GM19438 (cell line): ENCODE data around the gene SH2D6.
A peak's percentile ranks its signal among the peaks of the same experiment; 100 is the strongest.
"Not testable (repeated sequence)": the region's sequence is repeated elsewhere in the genome, so short reads cannot be mapped to it uniquely, and the experiment has no call there.

Source experiments
- ATAC-seq: cut with Tn5 transposase; IDR thresholded peaks from one replicate; pipeline ENCODE4 v1.9.1; 2021; ENCODE audit warnings: low read depth; ENCODE audit not compliant: unreplicated experiment

The SH2D6 gene

DNA sequence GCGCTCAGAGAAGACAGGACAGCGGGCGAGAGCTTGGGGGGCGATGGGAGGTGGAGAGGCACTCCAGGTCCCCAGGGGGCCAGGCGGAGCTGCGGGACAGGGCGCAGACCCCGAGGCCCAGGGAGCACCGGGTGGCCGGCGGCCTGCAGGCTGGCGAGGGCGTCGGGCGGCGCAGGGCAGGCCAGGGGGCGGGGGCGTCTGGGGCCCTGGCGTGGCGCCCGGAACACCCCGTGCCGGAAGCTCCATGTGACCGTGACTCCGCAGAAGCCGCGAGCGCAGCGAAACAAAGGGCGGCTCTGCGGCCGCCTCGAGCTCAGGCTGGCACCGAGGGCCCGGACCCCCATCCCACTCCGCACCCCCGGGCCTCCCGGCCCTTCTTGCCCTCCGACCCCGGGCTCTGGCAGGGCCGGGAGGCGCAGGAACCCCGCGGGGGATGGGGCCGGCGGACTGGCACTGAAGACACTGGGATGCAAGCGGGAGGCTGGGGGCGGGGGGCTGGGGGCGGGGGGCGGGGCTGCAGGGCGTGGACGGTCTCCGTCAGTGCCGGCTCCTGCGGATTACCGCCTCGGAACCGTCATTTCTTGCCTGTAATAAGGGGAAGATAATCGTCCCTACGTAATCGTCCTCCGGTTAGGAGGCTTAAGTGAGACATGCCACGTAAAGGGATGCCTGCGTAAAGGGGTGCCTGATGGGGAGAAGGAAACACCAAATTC lies 19.1 kb downstream of the SH2D6 start:
- peak; percentile 75 for ATAC-seq

DNA sequence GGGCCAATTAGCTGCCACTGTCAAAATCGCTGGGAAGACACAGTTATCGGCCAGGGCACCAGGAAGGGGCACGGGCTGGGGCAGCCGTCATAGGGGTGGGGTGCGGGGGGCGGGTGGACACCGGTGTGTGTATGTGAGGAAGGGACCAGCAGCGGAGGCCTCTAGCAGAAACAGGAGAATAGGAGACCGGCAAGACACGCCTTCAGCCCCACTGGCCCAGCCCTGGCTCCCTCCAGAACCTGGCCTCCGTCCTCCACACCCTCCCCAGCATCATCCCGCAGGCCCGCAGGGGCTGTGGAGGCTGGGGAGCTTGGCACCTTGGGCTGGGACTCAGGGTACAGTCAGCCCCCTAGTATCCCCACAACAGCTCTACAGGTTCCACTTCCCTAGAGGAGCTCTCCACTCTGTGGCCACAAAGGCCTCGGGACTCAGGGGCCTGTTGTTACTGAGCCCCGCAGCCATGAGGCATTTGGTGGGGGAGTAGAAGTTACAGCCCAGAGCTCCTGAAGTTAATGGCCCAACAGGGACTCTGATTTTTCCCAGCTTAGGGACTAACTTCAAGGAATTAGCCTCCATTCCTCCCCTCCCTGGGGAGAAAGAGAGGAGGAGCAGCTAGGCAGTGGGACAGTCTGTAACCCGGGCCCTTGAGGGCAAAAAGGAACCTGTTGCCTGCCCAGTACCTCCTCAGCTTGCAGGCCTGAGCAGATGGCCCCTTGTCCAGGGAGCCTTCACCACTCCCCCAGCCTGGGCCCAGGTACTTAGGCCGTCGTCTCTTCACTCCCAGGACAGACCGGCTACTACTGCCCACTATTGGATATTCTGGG lies 19.9 kb downstream of the SH2D6 start:
- ATAC-seq, result no peak

DNA sequence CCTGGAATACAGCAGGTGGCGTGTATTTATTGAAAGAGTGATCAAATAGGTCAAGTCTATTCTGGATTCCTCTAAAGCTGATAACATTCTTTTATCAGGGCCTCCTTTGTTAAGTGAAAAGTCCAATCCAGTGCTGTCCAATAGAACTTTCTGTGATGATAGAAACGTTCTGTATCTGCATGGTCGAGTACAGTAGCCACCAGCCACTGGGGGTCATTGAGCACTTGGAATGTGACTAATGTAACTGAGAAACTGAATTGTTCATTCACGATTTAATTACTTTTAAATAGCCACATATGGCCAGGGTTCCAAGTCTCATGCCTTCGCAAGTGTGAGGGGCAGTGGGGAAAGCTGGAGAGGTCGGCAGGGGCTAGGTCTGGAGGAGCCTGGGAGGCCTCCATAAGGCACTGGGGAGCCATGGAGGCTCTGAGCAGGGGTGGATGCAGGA lies 20.5 kb downstream of the SH2D6 start:
- no peak for ATAC-seq

DNA sequence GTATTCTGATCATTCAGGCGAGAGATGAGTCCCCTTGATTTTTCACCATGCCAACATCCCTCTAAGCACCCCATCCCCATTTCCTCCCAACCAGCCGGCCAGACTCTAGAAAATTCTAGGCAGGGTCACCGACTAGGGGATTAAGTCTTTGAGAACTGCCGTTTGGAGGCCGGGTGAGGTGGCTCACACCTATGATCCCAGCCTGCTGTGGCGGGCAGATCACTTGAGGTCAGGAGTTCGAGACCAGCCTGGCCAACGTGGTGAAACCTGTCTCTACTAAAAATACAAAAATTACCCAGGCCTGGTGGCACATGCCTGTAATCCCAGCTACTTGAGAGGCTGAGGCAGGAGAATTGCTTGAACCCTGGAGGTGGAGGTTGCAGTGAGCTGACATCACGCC lies 21.1 kb downstream of the SH2D6 start:
- ATAC-seq, result not testable (repeated sequence)

DNA sequence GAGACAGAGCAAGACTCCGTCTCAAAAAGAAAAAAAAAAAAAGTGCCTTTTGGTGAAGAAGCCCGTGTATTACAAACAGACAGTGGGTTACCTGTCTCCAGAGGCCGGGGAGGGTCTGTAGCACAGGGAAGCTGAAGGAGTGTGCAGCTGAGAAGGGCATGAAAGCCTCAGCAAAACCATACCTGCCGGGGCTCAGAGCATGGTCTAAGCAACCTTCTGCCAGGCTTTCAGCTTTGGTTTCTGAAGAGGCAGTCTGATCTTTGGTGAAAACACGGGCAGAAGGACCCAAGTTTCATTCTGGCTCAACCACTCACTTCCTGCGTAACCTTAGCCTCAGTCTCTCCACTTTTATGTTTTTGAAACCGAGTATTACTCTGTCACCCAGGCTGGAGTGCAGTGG lies 21.5 kb downstream of the SH2D6 start:
- no peak for ATAC-seq

DNA sequence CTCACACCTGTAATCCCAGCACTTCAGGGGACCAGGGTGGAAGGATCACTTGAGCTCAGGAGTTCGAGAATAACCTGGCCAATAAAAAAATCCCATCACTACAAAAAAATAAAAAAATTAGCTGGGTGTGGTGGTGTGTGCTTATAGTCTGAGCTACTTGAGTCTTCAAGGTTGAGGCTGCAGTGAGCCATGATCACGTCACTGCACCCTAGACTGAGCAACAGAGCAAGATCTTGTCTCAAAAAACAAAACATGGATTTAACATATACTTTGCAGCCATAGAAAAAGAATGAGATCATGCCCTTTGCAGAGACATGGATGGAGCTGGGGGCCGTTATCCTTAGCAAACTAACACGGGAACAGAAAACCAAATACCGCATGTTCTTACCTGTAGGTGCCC lies 22.2 kb downstream of the SH2D6 start:
- no peak for ATAC-seq

DNA sequence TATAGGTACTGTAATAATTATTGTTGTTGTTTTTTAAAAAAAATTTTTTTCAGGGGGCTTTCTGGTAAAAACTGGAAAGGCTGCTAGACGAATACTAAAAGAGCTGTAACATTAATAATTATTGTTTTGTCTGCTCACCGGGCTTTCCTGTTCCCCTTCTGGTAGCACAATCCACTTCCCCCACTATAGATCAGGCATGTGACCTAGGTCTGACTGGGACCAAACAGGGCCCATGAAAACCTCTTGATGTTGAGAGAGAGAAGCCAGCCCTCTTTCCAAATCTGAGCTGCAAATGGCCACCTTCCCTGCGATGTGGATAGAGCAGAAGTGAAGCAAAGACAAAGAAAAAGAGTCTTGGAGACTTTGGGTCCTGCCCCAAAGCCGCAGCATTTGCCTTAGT lies 23.4 kb downstream of the SH2D6 start:
- no peak for ATAC-seq

DNA sequence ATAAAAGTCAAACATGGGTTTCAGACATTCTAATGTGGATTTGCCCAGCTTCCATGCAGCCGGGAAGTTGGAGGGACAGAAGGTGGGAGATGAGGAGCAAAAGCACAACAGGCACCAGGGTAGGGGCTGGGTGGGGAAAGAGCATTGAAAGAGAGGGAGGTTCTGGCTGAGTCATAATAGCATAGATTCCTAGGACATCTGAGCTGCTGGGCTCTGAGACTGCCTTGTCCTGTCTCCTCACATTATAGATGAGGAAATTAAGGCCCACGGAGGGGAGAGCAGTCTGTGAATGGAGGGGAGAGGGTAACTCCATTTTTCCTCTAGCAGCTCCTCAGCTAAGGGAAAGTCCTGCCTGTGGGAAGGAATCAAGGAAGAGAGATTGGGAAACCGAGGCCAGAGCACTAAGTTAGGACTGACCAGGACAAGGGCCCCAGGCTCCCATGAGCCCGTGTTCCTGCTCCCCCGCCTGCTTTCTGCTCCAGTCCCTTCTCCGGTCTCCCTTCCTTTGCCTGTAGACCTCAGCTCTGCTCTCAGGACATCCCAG lies 26.2 kb downstream of the SH2D6 start:
- no peak for ATAC-seq

DNA sequence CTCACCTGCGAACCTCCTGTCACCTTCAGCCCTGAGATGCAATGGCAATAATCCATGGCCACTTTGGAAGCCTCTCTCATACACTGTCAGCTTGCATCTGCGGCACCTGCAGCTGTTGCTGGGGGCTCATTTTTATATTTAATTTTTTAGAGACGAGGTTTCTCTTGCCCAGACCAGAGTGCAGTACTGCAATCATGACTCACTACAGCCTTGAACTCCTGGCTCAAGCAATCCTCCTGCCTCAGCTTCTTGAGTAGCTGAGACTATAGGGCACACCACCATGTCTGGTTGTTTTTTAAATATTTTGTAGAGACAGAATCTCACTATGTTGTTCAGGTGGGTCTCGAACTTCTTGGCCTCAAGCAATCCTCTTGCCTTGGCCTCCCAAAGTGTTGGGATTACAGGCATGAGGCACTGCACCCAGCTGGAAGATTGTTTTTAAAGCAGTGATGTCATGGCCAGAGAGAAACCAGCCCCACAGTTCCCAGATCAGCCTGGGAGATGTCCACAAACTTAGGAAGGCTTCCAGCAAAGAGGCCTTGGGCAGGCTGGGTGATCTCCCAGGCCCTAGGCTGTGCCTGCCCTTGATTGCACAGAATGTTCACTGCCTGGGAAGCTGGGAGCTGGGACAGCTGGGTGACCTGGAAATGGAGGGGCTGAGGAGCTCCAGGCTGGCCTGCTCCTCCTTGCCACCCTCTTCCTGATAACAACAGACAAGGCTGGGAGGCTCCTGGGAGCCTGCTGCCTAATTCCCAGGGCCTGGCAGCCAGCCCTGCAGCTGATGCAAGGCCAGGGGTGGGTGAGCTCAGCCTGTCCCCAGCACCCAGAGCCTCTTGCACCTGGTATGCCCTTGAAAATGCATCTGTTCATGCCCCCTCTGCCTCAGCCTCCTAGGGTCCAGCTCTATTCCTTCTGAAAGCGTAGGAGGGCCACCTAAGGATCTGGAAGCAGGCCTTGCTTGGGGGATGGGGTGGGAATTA lies 27.1 kb downstream of the SH2D6 start:
- no peak for ATAC-seq

DNA sequence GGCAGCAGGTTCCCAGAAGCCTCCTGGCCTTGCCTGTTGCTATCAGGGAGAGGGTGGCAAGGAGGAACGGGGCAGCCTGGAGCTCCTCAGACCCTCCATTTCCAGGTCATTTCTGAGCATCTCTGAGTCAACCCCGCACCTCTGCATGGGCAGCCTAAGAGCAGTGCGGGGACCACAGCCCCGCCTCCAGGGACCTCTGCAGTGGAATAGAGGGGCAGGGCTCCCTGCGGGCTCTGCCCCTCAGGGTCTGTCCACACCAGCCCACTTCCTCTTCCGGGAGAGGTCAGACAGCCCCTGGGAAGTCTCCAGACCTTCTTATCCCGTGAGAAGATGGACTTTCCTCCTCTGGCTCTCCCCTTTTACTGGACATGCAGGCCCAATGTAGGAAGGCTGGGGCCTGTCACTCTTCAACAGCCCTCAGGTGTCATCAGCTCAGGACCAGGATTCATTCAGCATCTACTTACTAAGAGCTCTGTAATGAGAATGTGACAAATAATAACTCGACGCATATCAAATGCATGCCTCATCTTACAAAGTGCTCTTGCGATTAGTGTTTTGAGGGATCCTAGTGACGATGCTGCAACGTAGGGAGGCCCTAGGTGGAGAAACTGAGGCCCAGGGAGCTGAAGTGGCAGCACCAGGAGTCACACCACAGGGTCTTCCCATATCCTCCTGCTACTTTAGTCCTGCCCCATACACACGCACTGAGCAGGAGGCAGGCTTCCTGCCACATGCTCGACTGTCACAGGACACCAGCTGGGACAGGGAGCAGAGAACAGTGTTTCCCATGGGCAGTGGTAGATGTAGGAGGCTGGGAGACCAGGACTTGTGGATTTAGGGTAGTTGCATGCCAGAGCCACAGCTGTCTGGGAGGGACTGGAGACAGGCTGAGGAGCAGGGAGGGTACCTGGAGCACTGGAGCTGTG lies 28.0 kb downstream of the SH2D6 start:
- no peak for ATAC-seq

DNA sequence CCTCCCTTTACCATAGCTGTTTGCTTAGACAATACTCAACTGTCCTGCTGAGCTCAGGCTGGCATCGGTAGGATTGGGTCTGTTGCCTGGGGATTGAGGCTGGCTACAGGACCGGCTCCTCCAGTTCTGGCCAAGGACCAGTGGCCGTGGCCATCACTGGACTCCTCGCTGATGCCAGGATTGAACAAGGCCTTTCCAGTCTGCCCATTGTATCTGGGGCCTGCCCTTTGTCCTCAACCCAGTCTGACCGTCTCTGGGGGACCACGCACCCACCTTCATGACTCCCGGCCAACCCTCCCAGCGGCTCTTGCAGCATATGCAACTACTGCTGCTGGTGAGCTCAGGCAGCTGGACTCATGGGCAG lies 28.7 kb downstream of the SH2D6 start:
- ATAC-seq, result no peak

DNA sequence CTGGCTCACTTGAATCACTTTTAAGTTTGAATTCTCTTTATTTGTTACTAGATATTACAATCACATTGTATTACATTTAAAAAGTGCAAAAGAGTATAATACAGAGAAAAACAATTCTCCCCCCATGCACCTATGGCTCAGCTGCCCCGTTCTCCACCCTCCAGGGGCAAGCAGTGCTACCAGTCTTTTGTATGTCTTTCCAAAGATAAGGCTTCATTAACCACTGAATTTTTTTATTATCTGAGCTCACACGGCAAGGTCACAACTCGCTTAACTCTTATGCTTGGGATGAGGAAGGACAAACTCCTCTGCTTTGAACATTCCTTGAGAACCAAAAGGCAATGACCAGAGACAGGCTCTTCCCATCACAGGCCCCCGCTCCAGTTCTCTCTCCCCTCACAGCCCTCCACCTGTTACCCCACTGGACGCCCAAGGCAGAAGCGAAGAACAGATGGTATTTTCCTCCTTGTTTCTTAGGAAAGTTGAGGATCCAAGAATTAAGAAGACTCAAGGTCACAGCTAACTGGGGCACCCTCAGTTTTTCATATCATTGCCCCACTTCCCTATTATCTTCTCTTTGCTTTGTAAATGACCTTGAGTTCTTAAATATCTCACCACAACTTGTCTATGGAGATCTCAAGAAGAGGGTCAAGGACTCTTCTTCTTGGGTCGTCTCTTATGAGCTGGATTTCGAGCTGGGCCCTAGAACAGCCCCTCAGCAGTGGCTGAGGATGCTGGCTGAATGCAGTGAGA lies 30.1 kb downstream of the SH2D6 start:
- ATAC-seq, result no peak

DNA sequence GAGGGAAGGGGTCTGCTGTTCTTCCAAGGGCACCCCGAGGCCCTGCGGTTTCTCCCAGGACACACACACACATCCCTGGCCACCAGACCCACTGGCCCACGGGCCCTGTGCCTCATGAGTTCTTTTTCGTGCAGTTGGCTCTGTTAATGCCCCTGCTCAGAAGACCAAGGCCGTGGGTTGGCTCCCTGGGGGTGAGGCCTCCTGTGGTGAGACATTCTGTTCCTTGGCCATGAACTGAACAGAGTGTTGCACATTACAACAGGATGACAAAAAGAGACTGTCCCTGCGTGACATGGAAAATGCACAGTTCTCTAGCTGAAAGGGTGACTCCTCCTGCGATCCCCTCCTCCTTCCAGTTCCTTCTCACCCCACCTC lies 30.7 kb downstream of the SH2D6 start:
- ATAC-seq, result no peak

DNA sequence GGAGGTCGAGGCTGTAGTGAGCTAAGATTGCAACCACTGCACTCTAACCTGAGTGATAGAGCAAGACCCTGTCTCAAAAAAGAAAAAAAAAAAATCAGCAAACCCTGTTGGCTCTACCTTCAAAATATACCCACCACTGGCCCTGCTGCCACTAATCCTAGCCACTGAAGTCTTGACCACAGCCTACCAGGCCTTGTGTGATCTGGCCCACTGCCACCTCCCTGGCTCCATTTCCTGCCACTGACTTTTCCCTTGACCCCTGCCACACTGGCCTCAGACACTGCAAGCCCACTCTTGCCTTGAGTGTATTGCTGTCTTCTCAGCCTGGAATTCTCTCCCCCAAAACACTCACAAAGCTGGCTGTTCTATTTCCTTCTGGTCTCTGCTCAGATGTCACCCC lies 33.7 kb downstream of the SH2D6 start:
- no peak for ATAC-seq

DNA sequence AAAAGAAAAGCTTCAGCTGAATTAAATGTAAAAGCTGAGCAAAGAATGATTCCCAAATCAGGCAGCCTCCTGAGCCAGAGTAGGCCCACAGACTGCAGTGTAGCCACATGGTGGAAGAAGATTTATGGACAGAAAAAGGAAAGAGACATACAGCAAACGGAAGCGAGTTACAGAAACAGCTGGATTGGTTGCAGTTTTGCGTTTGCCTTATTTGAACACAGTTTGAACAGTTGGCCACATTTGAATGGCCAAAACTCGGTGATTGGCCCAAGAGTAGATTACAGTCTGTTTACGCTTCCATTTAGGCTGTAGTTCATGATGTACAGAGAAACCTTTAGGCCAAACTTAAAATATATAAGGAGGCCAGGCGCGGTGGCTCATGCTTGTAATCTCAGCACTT lies 35.1 kb downstream of the SH2D6 start:
- no peak for ATAC-seq

DNA sequence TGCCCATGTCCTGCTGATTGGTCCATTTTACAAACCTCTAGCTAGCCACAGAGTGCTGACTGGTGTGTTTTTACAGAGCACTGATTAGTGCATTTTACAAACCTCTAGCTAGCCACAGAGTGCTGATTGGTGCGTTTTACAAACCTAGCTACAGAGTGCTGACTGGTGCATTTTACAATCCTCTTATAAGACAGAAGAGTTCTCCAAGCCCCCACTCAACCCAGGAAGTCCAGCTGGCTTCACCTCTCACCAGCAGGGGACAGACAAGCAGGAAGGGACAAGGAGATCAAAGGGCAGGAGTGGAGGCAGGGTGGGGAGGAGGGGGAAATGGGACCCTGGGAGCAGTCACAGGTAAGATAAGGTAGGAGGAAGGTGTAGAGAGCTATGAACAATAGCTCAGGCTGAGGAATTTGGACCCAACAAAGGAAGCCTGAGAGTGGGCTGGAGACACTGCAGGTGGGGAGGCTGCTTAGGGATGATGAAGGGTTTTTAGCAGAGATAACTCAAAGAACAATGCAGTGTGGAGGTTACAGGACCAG lies 37.1 kb downstream of the SH2D6 start:
- ATAC-seq, result no peak

DNA sequence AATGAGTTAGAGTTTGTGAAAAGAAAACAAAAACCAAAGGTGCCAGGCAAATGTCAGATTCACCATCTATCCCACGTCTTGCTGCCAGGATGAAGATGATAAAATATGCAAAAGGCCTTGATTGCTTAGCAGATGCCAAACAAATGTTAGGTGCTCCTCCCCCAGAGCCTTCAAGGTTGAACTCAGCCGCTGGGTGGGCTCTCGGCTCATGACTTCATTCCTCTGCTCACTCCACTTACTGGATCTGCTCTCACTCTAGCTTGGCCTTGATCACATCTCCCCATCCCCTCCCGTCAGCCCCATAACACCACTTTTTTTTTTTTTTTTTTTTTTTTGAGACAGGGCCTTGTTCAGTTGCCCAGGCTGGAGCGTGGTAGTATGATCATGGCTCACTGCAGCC lies 38.5 kb downstream of the SH2D6 start:
- no peak for ATAC-seq

DNA sequence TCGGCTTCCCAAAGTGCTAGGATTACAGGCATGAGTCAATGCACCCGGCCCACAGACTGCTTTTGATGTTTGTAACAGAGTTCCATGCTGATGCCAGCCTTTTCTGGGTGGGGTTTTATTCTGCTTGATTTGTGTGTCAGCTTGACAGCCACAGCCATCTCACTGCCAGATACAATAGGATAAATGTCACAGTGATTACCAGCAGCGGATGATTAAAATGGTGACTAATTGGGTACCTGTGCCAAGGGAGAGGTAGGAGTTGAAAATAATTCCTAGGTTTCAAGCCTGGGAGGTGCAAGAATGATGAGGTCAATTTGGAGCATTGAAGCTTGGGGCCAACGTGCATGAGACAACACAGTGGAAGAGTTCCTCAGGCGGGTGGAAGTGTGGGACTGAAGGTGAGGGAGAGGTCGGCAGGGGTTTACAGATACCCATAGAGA lies 39.4 kb downstream of the SH2D6 start:
- ATAC-seq, result no peak
